GM20000 (cell line): Measurements from ENCODE around the gene CUL1.

ENCODE experiments used
- DNase-seq: peaks from one replicate; pipeline ENCODE4 v3.0.0; 2012; ENCODE audit warnings: low spot score
- CTCF ChIP-seq: IDR thresholded peaks from 2 replicates; pipeline ENCODE4 v1.5.1; 2012; ENCODE audit warnings: mild to moderate bottlenecking, control low read depth; ENCODE audit errors: extremely low read depth, missing control alignments

Gene CUL1

DNA sequence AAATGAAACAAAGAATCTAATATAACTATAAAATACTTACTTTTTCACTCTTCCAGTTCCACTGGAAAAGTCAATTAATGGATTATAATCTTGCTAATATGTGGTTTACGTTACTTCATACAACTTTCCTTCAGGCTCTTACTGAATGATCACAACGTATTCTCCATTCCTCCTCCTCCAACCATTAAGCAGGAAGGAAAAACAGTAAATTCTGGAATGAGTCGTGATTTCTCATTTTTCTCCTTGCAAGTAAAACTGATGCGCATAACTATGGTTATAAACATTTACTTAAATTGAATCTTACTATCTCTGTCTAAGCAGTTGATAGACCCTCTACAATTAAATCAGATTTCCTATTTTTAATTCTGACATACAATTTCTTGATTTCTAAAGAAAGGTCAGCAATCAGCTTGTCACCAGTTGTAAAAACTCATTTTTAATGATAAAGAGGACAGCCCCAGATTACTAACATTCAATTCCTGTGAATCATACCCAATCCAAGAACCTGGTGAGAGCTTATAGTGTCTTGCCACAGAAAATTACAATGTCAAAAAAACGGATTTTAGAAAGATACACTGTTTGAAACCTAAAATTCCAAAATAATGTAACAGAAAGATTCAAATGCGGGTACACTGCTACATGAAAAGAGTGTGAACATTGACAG is 121.1 kb downstream of the CUL1 start:
- no peak for TF ChIP-seq CTCF
- no peak for DNase-seq

GRCh38 chr7:148821422-148821821 is 122.7 kb downstream of the CUL1 start:
- no peak for DNase-seq
- no peak for TF ChIP-seq CTCF

DNA sequence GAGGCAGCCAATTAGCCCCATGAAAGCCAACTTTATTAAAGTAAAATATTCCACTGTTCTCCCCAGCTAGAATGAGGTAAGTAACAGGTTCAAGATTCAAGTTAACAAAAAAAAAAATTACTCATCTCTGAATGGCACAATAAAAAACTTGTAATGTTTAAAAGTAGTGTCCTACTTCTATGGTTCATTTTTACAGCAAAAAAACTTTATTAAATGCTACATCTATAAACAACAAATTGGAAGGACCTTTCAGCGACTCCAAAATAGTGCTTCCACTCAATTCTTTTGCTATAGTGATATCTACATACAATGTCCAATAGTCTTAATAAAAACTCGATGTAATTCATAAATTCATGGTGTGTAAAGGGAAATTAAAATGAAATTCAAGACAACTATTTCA is 126.2 kb downstream of the CUL1 start:
- no peak for TF ChIP-seq CTCF
- no peak for DNase-seq

GRCh38 chr7:148825338-148825737 is 126.6 kb downstream of the CUL1 start:
- DNase-seq = no peak
- TF ChIP-seq CTCF = no peak

DNA sequence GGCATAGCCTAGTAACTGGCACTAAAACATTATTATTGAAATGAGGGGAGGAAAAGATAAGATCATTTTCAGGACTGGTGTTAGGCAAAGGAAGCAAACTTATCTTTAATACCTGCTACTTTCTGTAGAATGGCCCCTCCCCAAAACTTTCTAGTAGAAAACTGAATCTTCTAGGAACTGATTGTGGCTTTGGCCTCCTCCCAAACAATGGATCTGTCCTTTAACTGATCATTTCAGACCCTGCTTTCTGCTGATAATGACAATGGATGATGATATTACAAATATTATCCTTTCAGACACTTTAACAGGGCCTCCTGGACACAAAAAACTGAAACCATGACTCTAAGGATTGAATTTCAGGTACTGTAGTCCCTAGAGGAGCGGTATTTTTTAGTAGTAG is 130.3 kb downstream of the CUL1 start:
- no peak for DNase-seq
- no peak for TF ChIP-seq CTCF

- DNase-seq = no peak
- TF ChIP-seq CTCF = no peak
Observed at GRCh38 chr7:148830897-148831692, 132.4 kb downstream of the CUL1 start.

DNA sequence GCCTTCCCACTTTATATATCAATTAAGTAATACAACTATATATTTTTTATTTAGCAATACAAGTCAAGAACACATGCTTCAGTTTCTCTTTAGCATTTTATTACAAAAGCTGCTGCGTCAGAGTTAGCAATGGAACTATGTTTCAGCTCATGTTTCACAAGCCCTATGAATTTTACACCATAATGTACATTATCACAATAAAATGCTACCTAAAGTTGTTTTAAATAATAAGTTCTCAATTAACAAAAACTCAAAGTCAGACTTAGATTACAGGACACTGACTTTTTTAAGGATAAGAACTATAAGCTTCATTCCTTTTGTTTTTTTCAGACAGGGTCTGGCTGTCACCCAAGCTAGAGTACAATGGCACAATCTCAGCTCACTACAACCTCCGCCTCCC is 133.1 kb downstream of the CUL1 start:
- no peak for TF ChIP-seq CTCF
- DNase-seq = no peak
